Endodermal cell (in vitro differentiated cells): Measurements from ENCODE around the gene DYRK1B. TPM values are rescaled to one million over a fixed set of nuclear protein-coding genes. Genes with fewer than 3 reads are reported as not detected.

Source experiments
- DNase-seq: peaks from one replicate; pipeline ENCODE4 v3.0.0-alpha.2; 2017
- H3K27ac ChIP-seq: 2 replicates; pipeline ENCODE4 v1.5.1; 2013; ENCODE audit warnings: mild to moderate bottlenecking, low read depth, low read length, moderate library complexity
- H3K27me3 ChIP-seq: 2 replicates; pipeline ENCODE4 v1.6.1; 2013; ENCODE audit warnings: mild to moderate bottlenecking, low read length, moderate library complexity; ENCODE audit not compliant: insufficient read depth, control insufficient read depth, poor library complexity, severe bottlenecking
- H3K36me3 ChIP-seq: 2 replicates; pipeline ENCODE4 v1.7.0; 2013; ENCODE audit warnings: mild to moderate bottlenecking, low read length, moderate library complexity; ENCODE audit not compliant: control insufficient read depth, insufficient read depth
- H3K4me1 ChIP-seq: one replicate; pipeline ENCODE4 v1.7.0; 2013; ENCODE audit warnings: low read length; ENCODE audit not compliant: control insufficient read depth, insufficient read depth
- H3K4me3 ChIP-seq: 2 replicates; pipeline ENCODE4 v1.5.1; 2013; ENCODE audit warnings: mild to moderate bottlenecking, low read length, moderate library complexity
- H3K9ac ChIP-seq: 2 replicates; pipeline ENCODE4 v1.6.1; 2013; ENCODE audit warnings: mild to moderate bottlenecking, low read length, moderate library complexity; ENCODE audit not compliant: poor library complexity, severe bottlenecking; ENCODE audit errors: extremely low read depth
- H3K9me3 ChIP-seq: 2 replicates; pipeline ENCODE4 v1.6.1; 2013; ENCODE audit warnings: mild to moderate bottlenecking, low read length, moderate library complexity; ENCODE audit not compliant: control insufficient read depth
- H3K27ac Mint-ChIP-seq: 2 replicates; pipeline ENCODE4 v1.8.0; 2020; ENCODE audit warnings: mixed read lengths
- H3K27me3 Mint-ChIP-seq: 2 replicates; pipeline ENCODE4 v1.8.0; 2021; ENCODE audit warnings: mild to moderate bottlenecking, mixed read lengths; ENCODE audit not compliant: insufficient read depth
- H3K36me3 Mint-ChIP-seq: 2 replicates; pipeline ENCODE4 v1.8.0; 2020; ENCODE audit warnings: low read depth, mixed read lengths
- H3K4me1 Mint-ChIP-seq: 2 replicates; pipeline ENCODE4 v1.8.0; 2020; ENCODE audit warnings: mixed read lengths
- H3K4me3 Mint-ChIP-seq: 2 replicates; pipeline ENCODE4 v1.8.0; 2020; ENCODE audit warnings: mild to moderate bottlenecking, moderate library complexity, mixed read lengths
- H3K9me3 Mint-ChIP-seq: 2 replicates; pipeline ENCODE4 v1.8.0; 2020; ENCODE audit warnings: mild to moderate bottlenecking, mixed read lengths
- WGBS, 2 experiments: methylation state at CpG; one replicate each; pipeline versions ENCODE4 v1.1.5 to v1.1.7; 2013; ENCODE audit warnings: missing lambda C conversion rate in 2 of 2, mixed read lengths in 1 of 2; ENCODE audit not compliant: insufficient coverage in 1 of 2, insufficient read length in 1 of 2; 5-methylcytosine and 5-hydroxymethylcytosine counted together
- total RNA-seq, 2 donors: library from RNA; stranded (reverse); fragmentation: NEBNext Ultra II Directional in 1 of 2; extraction: Animal tissue kit (Norgen Biotek cat#: 25700) in 1 of 2; gene quantifications; 2 replicates in 1 of 2; 3 replicates in 1 of 2; pipeline ENCODE4 v1.2.1, GENCODE V29; 2021
- TF ChIP-seq, protein P1 (sequence below): fragments of 200-600 bp; sonication (generic); conservative IDR thresholded peaks from 2 replicates; pipeline ENCODE4 v1.5.0; 2021; ENCODE audit warnings: antibody characterized with exemption, mild to moderate bottlenecking

Gene DYRK1B
- total RNA-seq, 2 donors from 2014 or later: 21.8 to 37.7 TPM

DNA sequence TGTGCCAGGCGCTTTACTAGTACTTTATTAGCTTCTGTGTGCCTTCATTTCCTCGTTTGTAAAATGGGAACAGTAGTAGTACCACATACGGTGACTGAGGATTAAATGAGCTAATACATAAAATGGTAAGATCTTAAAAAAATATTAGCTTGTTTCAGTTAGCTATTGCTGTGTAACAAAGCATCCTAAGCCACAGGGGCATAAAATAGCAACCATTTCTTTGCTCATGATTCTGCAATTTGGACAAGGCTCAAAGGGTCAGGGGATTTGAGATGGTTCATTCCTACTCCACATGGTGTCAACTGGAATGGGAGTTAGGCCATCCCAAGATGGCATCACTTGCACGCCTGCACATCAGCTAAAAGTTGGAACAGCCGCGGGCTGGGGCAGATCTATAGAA, 13.3 kb downstream of the DYRK1B start:
- Mint-ChIP-seq H3K4me1 (no peaks in the 10 kb centered on the region), H3K4me3 (no peak overlapping the region), H3K27ac (no peak overlapping the region), H3K9me3 (no peaks in the 10 kb centered on the region), H3K27me3 (no peaks in the 10 kb centered on the region), H3K36me3 (no peaks in the 10 kb centered on the region)
- no peak overlapping the region for H3K27ac ChIP-seq
- no peak overlapping the region for H3K9ac ChIP-seq
- H3K4me3 ChIP-seq: no peak overlapping the region
- TF ChIP-seq, protein P1, sequence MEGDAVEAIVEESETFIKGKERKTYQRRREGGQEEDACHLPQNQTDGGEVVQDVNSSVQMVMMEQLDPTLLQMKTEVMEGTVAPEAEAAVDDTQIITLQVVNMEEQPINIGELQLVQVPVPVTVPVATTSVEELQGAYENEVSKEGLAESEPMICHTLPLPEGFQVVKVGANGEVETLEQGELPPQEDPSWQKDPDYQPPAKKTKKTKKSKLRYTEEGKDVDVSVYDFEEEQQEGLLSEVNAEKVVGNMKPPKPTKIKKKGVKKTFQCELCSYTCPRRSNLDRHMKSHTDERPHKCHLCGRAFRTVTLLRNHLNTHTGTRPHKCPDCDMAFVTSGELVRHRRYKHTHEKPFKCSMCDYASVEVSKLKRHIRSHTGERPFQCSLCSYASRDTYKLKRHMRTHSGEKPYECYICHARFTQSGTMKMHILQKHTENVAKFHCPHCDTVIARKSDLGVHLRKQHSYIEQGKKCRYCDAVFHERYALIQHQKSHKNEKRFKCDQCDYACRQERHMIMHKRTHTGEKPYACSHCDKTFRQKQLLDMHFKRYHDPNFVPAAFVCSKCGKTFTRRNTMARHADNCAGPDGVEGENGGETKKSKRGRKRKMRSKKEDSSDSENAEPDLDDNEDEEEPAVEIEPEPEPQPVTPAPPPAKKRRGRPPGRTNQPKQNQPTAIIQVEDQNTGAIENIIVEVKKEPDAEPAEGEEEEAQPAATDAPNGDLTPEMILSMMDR: no peak
- peaks cover 4% of the 10 kb centered on the region for H3K9me3 ChIP-seq
- no peaks in the 10 kb centered on the region for H3K27me3 ChIP-seq
- H3K4me1 ChIP-seq: no peaks in the 10 kb centered on the region
- WGBS, 2 experiments: 92 to 94% methylated on average over 4 to 6 of the region's 6 CpGs
- DNase-seq: no peak
- peaks cover 3% of the 10 kb centered on the region for H3K36me3 ChIP-seq

DNA sequence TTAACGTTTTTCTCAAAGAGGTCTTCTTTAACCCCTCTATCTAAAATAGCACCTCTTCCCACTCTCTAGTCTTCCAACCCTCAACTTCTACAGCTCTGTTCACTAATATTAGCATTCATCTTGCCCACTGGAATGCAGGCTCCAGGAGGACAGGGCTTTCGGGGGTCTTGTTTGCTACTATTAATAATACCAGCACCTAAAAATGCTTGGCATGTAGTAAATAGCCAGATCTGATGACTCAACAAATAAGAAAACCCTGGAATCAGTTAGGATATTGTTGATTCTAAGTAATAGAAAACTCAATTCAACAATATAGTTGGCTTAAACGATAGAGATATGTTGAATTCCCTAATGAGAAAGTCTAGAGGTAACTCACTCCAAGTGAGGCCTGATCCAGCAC, 14.2 kb downstream of the DYRK1B start:
- Histone ChIP-seq H3K27me3 (no peaks in the 10 kb centered on the region), H3K4me1 (no peaks in the 10 kb centered on the region), H3K36me3 (no peaks in the 10 kb centered on the region), H3K9ac (no peak overlapping the region), H3K9me3 (peaks cover 4% of the 10 kb centered on the region), H3K27ac (no peak overlapping the region), H3K4me3 (no peak overlapping the region)
- no peak overlapping the region for H3K27ac Mint-ChIP-seq
- TF ChIP-seq, protein P1: no peak
- H3K4me3 Mint-ChIP-seq: no peak overlapping the region
- H3K9me3 Mint-ChIP-seq: no peaks in the 10 kb centered on the region
- H3K36me3 Mint-ChIP-seq: no peaks in the 10 kb centered on the region
- DNase-seq: no peak
- H3K4me1 Mint-ChIP-seq: no peaks in the 10 kb centered on the region
- 83 to 100% methylated on average over 2 to 3 of the region's 3 CpGs for WGBS, 2 experiments
- no peaks in the 10 kb centered on the region for H3K27me3 Mint-ChIP-seq

DNA sequence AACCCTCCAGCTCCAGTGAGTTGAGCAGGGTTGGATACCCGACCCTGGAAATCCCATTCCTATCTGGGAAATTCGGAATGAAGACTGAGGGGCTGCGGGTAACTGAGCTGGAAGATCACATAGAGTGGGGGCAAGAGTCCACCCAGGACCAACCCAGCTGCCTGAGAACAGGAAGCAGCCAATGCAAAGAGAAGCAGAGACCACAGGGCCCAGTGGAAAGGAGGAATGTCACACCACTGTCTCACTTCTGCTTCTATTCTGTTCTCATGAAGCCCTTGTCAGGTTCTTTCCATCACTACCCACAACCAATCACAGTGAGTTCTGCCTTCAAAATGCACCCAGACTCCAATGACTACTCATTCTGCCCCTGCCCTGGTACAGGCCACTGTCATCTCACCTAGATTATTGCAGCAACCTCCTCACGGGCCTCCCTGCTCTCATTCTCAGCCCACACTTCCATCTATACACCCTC, 15.3 kb downstream of the DYRK1B start:
- no peak overlapping the region for H3K27ac Mint-ChIP-seq
- DNase-seq: no peak
- Histone ChIP-seq H3K27me3 (no peaks in the 10 kb centered on the region), H3K9me3 (peaks cover 4% of the 10 kb centered on the region), H3K36me3 (no peaks in the 10 kb centered on the region), H3K4me3 (no peak overlapping the region), H3K4me1 (no peaks in the 10 kb centered on the region), H3K27ac (no peak overlapping the region), H3K9ac (no peak overlapping the region)
- no peaks in the 10 kb centered on the region for H3K27me3 Mint-ChIP-seq
- H3K4me1 Mint-ChIP-seq: no peaks in the 10 kb centered on the region
- TF ChIP-seq, protein P1: no peak
- no peaks in the 10 kb centered on the region for H3K36me3 Mint-ChIP-seq
- H3K9me3 Mint-ChIP-seq: no peaks in the 10 kb centered on the region
- WGBS, 2 experiments: 92 to 100% methylated on average over 3 to 4 of the region's 4 CpGs
- H3K4me3 Mint-ChIP-seq: no peak overlapping the region
